HPDE6-E6E7 (cell line): ENCODE measurements around the gene MACROD1.

Source experiments
- DNase-seq: peaks from one replicate; pipeline ENCODE4 v3.0.0; 2011; ENCODE audit warnings: missing footprints; ENCODE audit errors: extremely low spot score

Gene MACROD1

GRCh38 chr11:64165842-64166635 lies at the start of gene MACROD1:
Gene MACROD1, minus strand, starts transcription at chr11:64166113. Its CDS starts 119 bp downstream, at chr11:64165994.
- peak; percentile 89 for DNase-seq

GRCh38 chr11:64211181-64211872 lies 45.4 kb upstream of the MACROD1 start:
- no peak for DNase-seq

- no peak for DNase-seq
Observed at GRCh38 chr11:64210301-64211020, 44.5 kb upstream of the MACROD1 start.

GRCh38 chr11:64209563-64209843 lies 43.6 kb upstream of the MACROD1 start:
- DNase-seq = no peak

GRCh38 chr11:64208796-64209562 lies 43.1 kb upstream of the MACROD1 start:
- no peak for DNase-seq

- no peak for DNase-seq
Observed at GRCh38 chr11:64208086-64208795, 42.3 kb upstream of the MACROD1 start.

- DNase-seq = no peak
Observed at GRCh38 chr11:64207256-64208085, 41.6 kb upstream of the MACROD1 start.

- DNase-seq = no peak
Observed at GRCh38 chr11:64206457-64207255, 40.7 kb upstream of the MACROD1 start, which contains the start of gene FERMT3. Gene FERMT3, plus strand, starts transcription at chr11:64206721. Its CDS starts 644 bp downstream, at chr11:64207365.

- DNase-seq = peak; percentile 93
Observed at GRCh38 chr11:64204464-64204989, 38.6 kb upstream of the MACROD1 start.

GRCh38 chr11:64204080-64204440 lies 38.1 kb upstream of the MACROD1 start:
- no peak for DNase-seq

- DNase-seq = no peak
Observed at GRCh38 chr11:64203421-64204079, 37.6 kb upstream of the MACROD1 start.

GRCh38 chr11:64202992-64203391 lies 37.1 kb upstream of the MACROD1 start:
- DNase-seq = no peak

- DNase-seq = no peak
Observed at GRCh38 chr11:64201543-64201942, 35.6 kb upstream of the MACROD1 start.

GRCh38 chr11:64198511-64198910 lies 32.6 kb upstream of the MACROD1 start:
- DNase-seq = no peak

- DNase-seq = no peak
Observed at GRCh38 chr11:64196626-64197025, 30.7 kb upstream of the MACROD1 start.

GRCh38 chr11:64192434-64192833 lies 26.5 kb upstream of the MACROD1 start:
- DNase-seq = no peak

- DNase-seq = no peak
Observed at GRCh38 chr11:64186492-64187165, 20.7 kb upstream of the MACROD1 start.
